RWPE2 (cell line): ENCODE results near the gene NCAM1.

Source experiments
- ATAC-seq: fragments of 200-7000 bp; cut with Tn5 transposase; 3 replicates; pipeline ENCODE4 v1.9.1; 2021; ENCODE audit warnings: low read depth
- DNase-seq: peaks from one replicate; pipeline ENCODE4 v3.0.0-alpha.2; 2020; ENCODE audit warnings: low spot score
- H3K27ac ChIP-seq: fragments of 450-650 bp; 2 replicates; pipeline ENCODE4 v1.5.1; 2017; ENCODE audit warnings: mild to moderate bottlenecking; ENCODE audit not compliant: poor library complexity, severe bottlenecking
- H3K27me3 ChIP-seq: fragments of 250-450 bp; sonication (Bioruptor Pico); 2 replicates; pipeline ENCODE4 v1.5.1; 2021; ENCODE audit warnings: mild to moderate bottlenecking, moderate library complexity; ENCODE audit not compliant: insufficient read depth, poor library complexity, severe bottlenecking
- H3K36me3 ChIP-seq: fragments of 250-450 bp; sonication (Bioruptor Pico); 2 replicates; pipeline ENCODE4 v1.5.1; 2020; ENCODE audit warnings: low read depth, mild to moderate bottlenecking, moderate library complexity
- H3K4me1 ChIP-seq: fragments of 250-450 bp; sonication (Bioruptor Pico); 2 replicates; pipeline ENCODE4 v1.5.1; 2021; ENCODE audit warnings: mild to moderate bottlenecking, moderate library complexity; ENCODE audit not compliant: insufficient read depth, poor library complexity, severe bottlenecking
- H3K4me3 ChIP-seq: fragments of 250-450 bp; sonication (Bioruptor Pico); 2 replicates; pipeline ENCODE4 v1.5.1; 2021; ENCODE audit warnings: mild to moderate bottlenecking, moderate library complexity; ENCODE audit not compliant: severe bottlenecking
- H3K9me3 ChIP-seq: fragments of 250-450 bp; sonication (Bioruptor Pico); 2 replicates; pipeline ENCODE4 v1.5.1; 2021; ENCODE audit warnings: mild to moderate bottlenecking, moderate library complexity; ENCODE audit not compliant: severe bottlenecking
- CTCF ChIP-seq: fragments of 450-650 bp; IDR thresholded peaks from one replicate; pipeline ENCODE4 v1.5.1; 2017; ENCODE audit warnings: mild to moderate bottlenecking, moderate library complexity; ENCODE audit not compliant: poor library complexity, severe bottlenecking

The NCAM1 gene

GRCh38 chr11:113278481-113278880 is 317.3 kb downstream of the NCAM1 start:
- TF ChIP-seq CTCF = no peak
- Histone ChIP-seq H3K27me3 (no peaks in the 10 kb centered on the region), H3K36me3 (no peaks in the 10 kb centered on the region), H3K9me3 (no peaks in the 10 kb centered on the region), H3K27ac (no peak overlapping the region), H3K4me3 (no peak overlapping the region), H3K4me1 (no peaks in the 10 kb centered on the region)
- no peak for ATAC-seq
- no peak for DNase-seq

GRCh38 chr11:113278925-113279324 is 317.7 kb downstream of the NCAM1 start:
- ATAC-seq (no peak), DNase-seq (no peak)
- H3K27me3 ChIP-seq = no peaks in the 10 kb centered on the region
- H3K4me1 ChIP-seq = no peaks in the 10 kb centered on the region
- no peak overlapping the region for H3K4me3 ChIP-seq
- H3K36me3 ChIP-seq = no peaks in the 10 kb centered on the region
- TF ChIP-seq CTCF = peak; percentile 8
- H3K9me3 ChIP-seq = no peaks in the 10 kb centered on the region
- no peak overlapping the region for H3K27ac ChIP-seq

GRCh38 chr11:113279591-113279990 is 318.4 kb downstream of the NCAM1 start:
- ATAC-seq = no peak
- no peak overlapping the region for H3K27ac ChIP-seq
- no peak for DNase-seq
- no peak overlapping the region for H3K4me3 ChIP-seq
- H3K27me3 ChIP-seq = no peaks in the 10 kb centered on the region
- H3K4me1 ChIP-seq = no peaks in the 10 kb centered on the region
- H3K36me3 ChIP-seq = no peaks in the 10 kb centered on the region
- TF ChIP-seq CTCF = no peak
- no peaks in the 10 kb centered on the region for H3K9me3 ChIP-seq

- Histone ChIP-seq H3K36me3 (no peaks in the 10 kb centered on the region), H3K9me3 (no peaks in the 10 kb centered on the region), H3K4me1 (no peaks in the 10 kb centered on the region), H3K27ac (no peak overlapping the region), H3K27me3 (no peaks in the 10 kb centered on the region), H3K4me3 (no peak overlapping the region)
- DNase-seq (no peak), ATAC-seq (0 out of 3 replicates have a peak, but pooled peaks have one; percentile 19)
- no peak for TF ChIP-seq CTCF
These were observed 320.0 kb downstream of the NCAM1 start for GRCh38 chr11:113281052-113281725.

- H3K4me3 ChIP-seq = no peak overlapping the region
- DNase-seq = no peak
- no peaks in the 10 kb centered on the region for H3K4me1 ChIP-seq
- no peak overlapping the region for H3K27ac ChIP-seq
- H3K27me3 ChIP-seq = no peaks in the 10 kb centered on the region
- no peak for ATAC-seq
- no peaks in the 10 kb centered on the region for H3K9me3 ChIP-seq
- TF ChIP-seq CTCF = no peak
- H3K36me3 ChIP-seq = no peaks in the 10 kb centered on the region
These were observed 321.7 kb downstream of the NCAM1 start for GRCh38 chr11:113282898-113283437.
